GM18867 (cell line): ENCODE data around the gene FCN3.
"Not testable (repeated sequence)": the region's sequence is repeated elsewhere in the genome, so short reads cannot be mapped to it uniquely, and the experiment has no call there.

ENCODE experiments used
- ATAC-seq: cut with Tn5 transposase; IDR thresholded peaks from one replicate; pipeline ENCODE4 v1.9.1; 2021; ENCODE audit warnings: mild to moderate bottlenecking, moderate library complexity; ENCODE audit not compliant: unreplicated experiment

Gene FCN3

DNA sequence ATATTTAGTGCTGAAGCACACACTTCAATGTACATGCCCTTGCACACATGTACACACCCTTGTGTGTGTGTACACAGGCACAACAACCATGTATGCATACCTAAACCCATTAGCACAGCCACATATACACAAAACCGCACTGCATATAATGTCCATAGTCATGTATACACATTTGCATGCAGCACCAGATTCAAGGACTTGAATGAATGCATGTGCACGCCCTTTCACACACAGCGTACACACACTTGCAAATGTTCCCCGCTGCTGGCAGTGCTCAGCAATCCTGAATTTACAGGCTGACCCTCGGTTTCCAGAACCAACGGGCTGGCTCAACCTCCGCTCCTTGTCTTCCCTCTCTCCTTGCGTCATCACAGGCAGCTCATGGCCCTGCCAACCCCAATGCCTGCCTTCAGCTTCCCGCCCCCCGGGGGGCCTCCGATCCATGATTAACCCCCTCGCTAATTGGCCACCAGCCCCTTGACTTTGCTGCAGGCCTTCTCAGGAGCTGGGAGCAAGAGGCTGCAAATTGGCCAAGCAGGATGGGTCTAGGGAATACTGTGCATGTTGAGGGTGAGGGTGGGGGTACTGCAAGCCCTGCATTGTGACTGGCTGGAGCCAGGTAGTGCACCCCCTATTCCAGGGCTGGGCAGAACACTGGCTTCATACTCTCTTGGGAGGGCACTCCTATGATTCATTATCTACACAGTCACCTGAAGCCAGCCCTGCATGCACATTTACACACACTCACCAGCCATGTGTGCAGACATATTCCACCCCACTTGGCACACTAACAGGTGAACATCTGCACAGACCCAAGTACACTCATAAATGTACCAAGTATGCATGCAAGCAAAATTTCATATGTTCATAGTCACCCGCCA is 25.7 kb upstream of the FCN3 start:
- no peak for ATAC-seq

DNA sequence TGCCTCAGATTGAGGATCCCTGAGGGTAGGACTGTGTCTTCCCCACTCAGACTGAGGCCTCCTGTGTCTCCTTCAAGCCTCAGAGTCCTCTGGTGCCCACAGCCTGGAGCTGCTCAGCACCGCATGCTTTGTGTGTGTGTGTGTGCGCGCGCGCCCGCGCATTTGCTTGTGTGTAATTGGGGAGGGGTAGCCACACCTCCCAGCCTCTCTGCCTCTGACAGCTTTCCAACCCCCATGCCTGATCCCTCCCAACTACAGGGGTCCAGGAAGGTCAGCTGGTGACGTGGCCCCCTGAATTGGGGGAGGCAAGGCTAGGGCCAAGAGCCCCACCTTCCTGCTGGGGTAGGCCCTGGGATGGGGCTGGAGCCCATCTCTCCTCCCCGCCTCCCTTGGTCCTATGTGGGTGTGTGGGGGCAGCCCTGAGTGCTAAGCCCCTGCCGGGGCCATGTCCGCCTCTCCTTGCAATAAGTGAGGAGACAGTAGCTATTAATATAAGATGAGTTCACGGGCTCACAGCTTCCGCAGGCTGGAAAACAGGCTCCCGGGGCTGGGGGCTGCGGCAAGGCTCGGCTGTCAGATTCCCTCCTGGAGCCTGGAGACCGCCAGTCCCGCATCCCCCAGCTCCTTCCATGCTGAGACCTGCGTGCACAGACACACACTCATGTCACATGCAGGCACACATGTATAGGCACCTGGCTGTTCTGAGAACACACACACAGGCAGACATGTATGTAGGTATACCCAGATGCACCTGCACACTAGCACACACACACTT is 24.8 kb upstream of the FCN3 start:
- no peak for ATAC-seq

DNA sequence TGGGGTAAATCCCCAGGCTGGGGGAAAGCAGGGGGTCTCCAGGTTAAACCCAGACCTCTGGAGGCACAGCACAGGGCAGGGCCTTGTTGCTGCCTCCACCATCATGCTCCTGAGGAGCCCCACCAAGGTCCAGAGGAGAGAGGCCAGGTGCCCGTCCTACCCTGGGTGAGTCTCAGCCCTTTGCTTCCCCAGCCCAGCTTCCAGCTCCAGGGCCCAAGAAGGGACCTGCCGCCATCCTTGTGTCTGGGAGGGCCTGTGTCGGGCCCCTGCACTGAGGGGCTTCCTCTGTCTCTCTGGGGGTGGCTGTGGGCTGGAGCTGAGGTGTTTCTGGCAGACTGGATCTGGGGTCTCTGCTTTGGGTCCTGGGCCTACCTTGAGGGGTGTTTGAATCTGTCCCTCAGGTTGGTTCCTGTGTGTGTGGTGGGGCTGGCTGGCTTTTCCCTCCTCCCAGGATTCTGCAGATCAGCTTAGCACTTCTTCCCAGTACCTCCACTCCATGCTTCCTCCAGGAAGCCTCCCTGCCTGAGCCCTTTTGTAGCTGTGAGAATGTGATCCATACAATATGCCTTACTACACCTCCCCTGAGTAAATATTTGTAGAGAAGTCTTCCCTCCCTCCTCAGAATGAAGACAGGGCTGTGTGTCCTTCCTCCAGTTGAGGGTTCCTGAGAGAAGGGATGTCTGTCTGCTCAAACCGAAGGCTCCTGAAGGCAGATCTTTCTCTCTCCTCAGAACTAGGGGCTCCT is 24.0 kb upstream of the FCN3 start:
- ATAC-seq = no peak

DNA sequence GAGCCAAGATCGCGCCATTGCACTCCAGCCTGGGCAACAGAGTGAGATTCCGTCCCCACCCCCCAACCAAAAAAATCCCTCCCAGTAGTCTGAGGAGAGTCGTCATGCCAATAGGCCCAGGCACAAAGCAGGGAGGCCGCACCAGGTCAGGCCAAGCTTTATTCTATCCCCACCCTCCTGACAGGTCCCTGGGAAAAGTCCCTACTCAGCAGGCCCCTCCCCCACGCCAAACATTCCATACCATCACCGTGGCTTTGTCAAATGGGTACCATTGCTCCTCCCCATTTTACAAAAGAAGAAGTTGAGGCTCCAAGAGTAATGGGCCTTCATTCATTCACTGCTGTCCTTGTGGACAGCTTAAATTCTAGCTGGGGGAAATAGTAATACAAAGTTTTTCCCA is 23.1 kb upstream of the FCN3 start:
- ATAC-seq = no peak

DNA sequence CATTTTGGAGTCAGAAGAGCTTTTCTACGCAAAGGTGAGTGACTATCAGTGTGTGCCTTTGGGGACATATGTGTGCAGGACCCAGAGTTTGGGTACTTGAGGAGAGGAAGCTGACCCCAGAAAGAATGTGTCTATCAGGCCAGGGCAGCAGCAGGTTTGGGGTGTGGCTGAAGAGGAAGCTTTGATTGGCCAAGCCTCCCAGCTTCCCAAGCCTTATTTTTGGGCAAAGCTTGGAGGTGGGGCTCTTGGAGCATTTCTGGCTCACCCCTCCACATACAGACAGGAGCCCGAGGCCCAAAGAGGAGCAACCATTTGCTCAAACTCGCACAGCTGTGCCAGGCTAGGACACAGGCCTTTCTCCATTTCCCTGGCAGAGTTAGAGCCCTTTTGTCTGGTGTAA is 22.5 kb upstream of the FCN3 start:
- ATAC-seq = no peak

DNA sequence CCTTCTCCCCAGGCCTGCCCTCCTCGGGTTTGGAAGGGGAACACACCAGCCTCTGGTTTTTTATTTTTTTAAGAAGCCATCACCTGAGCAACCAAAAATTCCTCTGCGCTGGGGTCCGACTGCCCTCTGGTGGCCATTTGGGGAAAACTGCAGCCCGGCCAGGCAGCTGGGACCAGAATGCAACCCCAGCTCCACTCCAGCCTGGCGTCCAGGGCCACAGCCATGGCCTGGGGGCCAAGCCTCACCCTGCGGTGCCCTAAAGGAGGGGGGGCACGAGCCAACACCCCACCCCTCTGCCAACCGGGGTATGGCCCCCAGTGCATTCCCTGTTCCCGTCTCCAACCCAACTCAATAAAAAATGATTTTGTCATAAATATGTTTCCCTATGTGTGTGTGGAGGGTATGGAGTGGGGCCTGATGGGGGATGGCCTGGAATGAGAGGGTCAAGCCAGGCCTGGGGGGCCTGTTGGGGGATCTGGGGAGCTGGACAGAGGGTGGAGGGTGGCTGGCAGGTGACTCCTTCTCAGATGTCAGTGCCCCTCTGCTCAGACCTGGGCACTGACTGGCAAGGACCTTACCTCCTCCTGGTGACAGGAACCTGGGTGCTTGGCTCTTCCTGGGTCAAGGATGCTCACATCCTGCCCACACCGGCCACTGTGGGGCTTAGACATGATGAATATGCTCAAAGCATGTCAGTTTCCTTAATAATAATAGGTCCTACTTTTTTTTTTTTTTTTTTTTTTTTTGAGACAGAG is 21.0 kb upstream of the FCN3 start:
- no peak for ATAC-seq

DNA sequence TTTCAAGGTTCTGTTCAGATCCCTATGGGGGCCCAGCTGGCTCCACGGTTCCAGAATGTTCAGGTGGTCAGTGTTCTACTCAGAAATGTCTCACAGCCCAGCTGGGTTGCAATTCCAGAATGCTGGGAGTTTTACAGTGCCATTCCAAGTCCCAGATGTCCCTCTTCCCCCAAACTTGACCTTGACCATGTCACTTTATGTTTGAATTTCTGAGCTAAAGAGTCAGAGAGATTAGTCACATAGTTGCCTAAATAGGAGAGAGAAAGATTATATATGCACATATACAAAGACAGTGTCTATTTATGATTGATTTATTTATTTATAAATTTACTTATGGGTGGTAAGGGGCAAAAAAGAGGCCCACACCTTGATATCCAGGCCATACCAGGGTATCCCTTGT is 20.3 kb upstream of the FCN3 start:
- no peak for ATAC-seq

DNA sequence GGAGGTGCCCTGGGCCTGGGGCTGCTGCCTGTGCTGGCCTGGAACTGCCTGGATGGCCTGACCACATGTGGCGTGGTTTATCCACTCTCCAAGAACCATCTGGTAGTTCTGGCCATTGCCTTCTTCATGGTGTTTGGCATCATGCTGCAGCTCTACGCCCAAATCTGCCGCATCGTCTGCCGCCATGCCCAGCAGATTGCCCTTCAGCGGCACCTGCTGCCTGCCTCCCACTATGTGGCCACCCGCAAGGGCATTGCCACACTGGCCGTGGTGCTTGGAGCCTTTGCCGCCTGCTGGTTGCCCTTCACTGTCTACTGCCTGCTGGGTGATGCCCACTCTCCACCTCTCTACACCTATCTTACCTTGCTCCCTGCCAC is 19.6 kb upstream of the FCN3 start:
- no peak for ATAC-seq

DNA sequence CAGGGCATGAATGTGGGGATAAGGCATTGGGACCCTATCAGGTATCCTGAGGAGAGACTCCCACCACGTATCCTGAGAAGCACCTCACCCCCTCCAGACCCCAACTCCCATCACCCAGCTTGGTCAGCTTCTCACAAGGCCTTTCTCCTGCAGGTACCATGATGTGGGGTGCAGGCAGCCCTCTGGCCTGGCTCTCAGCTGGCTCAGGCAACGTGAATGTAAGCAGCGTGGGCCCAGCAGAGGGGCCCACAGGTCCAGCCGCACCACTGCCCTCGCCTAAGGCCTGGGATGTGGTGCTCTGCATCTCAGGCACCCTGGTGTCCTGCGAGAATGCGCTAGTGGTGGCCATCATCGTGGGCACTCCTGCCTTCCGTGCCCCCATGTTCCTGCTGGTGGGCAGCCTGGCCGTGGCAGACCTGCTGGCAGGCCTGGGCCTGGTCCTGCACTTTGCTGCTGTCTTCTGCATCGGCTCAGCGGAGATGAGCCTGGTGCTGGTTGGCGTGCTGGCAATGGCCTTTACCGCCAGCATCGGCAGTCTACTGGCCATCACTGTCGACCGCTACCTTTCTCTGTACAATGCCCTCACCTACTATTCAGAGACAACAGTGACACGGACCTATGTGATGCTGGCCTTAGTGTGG is 19.1 kb upstream of the FCN3 start:
- ATAC-seq = no peak

DNA sequence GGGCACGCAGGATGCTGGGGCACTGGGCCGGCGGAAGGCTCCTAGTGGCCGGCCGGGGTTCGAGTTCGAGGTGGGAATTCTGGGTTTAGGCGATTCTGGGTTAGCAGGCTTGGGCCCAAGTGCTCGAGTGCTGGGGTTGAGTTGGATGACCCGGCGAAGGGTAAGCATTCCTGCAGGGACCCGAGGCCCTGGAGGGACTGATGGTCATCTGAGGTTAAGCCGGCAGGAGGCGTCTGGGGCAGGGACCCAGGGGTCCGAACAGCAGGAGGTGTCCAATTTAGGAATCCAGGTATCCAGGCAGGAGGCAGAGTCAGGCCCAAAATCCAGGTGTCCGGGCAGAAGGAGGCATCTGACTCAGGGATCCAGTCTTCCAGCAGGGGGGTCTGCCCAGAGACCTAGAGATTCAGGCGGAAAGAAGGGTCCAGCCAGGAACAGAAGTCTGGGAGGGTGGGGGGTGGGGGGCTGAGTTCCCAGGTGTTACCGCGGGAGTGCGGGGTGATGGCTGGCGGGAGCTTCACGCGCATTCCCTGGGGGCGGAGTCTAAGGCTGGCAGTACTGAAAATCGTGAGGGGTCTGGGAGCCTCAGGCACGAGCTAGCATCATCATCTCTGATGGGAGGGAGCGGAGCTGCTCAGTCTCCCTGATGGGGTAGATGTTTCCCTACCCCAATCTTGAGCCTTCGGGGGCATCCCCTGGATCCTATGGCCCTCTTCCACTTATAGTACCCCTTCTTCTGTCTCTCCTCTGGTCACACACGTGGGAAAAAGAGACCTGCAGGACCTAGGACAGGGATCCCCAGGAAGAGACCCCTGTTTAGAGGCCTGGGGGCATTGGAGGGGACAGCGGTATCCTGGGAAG is 18.4 kb upstream of the FCN3 start:
- ATAC-seq = peak; percentile 3

DNA sequence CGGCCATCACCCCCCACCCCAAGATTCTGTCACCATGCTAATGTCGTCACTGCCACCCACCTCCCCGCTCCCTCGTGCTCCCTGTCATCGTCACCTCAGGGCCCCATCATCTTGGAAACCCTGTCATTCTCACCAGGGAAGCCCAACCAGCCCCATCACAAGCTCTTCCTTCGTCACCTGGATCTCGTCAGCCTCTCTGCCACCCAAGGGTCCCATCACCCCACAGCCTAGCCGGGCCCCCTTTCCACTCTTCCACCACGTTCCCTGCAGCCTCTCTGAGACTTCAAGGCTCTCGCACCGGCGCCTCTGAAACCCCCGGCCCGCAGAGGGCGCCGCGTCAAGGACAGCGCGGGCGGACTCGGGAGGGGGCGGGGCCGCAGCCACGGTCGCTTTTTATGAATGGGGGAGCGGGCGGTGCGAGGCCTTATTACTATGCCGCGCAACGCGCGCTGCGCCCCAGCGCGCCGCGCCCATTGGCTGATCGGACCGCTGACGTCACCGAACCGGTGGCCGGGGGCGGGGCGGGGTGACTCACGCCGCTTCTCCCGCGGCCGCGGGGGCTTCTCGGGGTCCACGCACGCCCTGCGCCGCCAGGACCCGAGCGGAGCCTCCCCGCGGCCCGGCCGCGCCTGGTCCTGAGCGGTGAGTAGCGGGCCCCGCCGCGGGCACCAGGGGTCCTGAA is 17.6 kb upstream of the FCN3 start, which contains the start of gene GPR3:
Gene GPR3, plus strand, starts transcription at position 527 of the 682 bp plus-strand sequence. CDS start 1,177 bp downstream, outside the sequence.
- peak; percentile 78 for ATAC-seq

DNA sequence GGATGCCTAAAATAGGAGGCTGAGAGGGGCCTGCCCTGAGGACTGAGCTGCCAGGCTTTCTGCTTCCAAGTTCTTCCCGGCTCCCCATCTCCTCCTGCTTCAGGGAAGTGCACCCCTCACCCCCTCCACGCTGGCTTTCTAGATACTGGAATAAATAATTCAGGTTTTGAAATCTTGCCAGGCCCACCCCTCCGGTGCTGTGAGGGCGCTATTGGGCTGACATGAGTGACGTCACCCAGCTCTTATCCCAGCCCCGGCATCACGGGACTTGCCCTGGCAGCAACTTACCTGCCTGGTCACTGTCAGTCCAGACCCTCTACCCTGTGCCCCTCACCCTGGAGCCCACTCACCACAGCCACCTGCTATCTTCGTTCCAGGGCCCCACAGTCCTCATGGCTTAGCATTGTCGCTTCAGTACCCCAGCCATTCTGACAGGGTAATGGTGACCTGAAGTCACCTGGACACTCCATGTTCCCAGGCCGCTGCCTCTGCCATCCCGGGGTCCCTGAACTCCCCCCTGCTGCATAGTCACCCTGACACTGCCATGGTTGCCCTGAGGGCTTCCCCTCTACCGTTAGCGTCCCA is 17.0 kb upstream of the FCN3 start:
- no peak for ATAC-seq

DNA sequence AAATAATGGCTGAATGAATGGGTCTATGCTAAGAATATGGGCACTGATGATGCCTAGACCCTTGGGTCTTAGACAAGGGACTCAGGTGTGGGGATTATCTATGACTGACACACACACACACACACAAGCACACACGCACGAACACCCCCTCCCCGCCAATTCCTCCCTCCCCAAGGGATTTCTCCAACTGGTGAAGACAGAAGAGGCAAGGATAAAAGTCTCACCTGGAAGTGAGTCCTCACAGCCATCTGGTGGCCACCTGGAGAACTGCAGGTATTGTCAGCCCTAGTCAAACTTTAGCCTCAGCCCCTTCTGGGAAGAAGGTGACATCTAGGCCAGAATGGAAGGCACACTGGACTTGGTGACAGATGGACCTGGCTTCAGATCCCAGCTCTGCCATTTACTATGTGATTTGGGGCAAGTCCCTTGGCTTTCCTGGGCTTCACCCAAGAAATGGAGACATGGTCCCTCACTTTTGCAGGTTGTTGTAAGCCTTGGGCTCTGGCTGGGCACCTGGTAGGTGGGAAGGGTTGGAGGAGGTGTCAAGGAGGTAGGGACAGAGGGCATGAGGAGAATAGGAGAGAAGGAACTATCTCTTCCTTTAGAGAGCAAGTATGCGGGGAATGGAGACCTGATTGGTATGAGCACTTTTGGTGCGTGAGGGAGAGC is 13.8 kb upstream of the FCN3 start:
- ATAC-seq = no peak

DNA sequence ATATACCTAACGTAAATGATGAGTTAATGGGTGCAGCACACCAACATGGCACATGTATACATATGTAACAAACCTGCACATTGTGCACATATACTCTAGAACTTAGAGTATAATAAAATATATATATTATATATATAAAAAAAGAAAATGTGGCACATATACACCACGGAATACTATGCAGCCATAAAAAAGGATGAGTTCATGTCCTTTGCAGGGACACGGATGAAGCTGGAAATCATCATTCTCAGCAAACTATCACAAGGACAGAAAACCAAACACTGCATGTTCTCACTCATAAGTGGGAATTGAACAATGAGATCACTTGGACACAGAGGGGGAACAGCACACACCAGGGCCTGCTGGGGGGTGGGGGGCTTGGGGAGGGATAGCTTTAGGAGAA is 10.2 kb upstream of the FCN3 start:
- ATAC-seq = not testable (repeated sequence)

DNA sequence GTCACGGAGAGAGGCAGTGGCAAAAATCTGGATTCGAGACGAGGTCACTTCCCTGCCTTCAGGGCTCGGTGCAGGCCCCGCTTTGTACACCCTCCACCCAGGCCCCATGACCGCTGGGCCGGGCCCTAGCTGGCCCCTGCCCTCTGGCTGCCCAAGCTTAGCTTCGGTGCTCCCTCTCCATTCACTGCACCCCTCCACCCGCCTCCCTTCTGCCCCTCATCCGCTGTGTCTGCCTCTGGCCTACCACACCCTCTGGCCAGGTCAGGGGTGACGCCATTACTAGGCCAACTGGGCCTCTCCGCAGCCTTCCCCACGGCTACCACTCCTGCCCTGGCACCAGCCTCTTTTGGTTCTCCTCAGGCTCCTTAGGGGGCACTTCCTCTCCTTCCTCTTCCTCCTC is 9.0 kb upstream of the FCN3 start:
- no peak for ATAC-seq

DNA sequence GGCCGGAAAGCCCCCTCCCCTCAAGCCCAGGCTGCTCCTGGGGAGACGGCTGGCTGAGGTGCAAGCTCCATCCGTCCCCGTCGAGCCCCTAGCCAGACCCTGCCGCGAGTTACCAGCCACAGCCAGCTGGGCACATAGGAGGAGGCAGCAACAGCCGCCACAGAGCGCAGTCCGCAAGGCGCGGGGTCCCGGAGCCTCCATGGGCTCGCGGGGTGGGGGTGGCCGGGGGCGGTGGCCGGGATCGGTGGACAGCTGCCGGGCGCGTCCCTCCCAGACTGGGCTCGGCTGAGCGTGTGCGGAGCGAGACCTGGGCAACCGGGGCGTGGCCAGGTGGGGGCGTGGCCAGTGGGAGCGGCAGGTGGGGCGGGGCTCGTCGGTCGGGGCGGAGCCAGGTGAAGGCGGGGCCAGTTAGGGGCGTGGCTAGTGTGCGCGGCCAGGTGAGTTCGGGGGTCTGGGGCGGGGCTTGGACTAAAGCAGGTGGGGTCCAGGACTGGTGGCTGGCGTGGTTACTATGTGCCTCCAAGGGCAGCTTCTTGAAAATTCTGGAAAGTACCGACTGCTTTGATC is 8.5 kb upstream of the FCN3 start, which contains the start of gene CD164L2:
Gene CD164L2, minus strand, starts transcription at position 295 of the 567 bp plus-strand sequence. Its CDS starts 94 bp downstream, at position 201.
- no peak for ATAC-seq
